DOHH2 (cell line): ENCODE measurements around the gene DENND6B.

ENCODE experiments used
- EZH2phosphoT487 ChIP-seq: fragments of 200-600 bp; sonication (generic); IDR thresholded peaks from 2 replicates; pipeline ENCODE4 v1.6.1; 2017; ENCODE audit warnings: borderline replicate concordance, mild to moderate bottlenecking, antibody characterized with exemption, low read length, moderate library complexity, mixed read lengths
- TF ChIP-seq, protein P1 (sequence below): fragments of 200-600 bp; sonication (generic); IDR thresholded peaks from one replicate; pipeline ENCODE4 v1.5.1; 2014; ENCODE audit warnings: antibody characterized with exemption, mild to moderate bottlenecking, low read depth, low read length; ENCODE audit not compliant: poor library complexity, severe bottlenecking

DNA sequence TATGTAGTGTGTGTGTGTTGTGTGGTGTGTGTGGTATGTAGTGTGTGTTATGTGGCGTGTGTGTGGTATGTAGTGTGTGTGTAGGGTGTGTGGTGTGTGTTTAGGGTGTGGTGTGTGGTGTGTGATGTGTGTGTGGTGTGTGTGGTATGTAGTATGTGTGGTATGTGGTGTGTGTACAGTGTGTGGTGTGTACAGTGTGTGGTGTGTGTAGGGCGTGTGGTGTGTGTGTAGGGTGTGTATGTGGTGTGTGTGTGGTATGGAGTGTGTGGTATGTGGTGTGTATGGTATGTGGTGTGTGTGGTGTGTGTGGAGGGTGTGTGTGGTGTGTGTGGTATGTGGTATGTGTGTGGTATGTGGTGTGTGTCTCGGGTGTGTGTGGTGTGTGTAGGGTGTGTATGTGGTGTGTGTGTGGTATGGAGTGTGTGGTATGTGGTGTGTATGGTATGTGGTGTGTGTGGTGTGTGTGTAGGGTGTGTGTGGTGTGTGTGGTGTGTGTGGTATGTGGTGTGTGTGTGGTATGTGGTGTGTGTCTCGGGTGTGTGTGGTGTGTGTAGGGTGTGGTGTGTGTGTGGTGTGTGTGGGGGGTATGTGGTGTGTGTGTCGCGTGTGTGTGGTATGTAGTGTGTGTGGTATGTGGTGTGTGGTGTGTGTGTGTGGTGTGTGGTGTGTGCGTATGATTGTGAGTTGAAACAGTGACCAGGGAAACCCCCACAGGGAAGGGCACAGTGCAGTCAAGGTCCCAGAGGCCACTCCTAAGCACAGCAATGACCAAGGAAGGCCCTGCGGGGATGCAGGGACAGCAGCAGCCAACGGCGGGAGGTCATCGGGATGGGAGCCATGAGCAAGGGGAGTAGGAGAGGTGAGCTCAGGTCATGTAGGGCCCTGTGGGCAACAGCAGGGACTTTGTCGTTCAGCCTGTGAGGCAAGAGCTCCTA is 13.4 kb upstream of the DENND6B start:
- TF ChIP-seq, protein P1, sequence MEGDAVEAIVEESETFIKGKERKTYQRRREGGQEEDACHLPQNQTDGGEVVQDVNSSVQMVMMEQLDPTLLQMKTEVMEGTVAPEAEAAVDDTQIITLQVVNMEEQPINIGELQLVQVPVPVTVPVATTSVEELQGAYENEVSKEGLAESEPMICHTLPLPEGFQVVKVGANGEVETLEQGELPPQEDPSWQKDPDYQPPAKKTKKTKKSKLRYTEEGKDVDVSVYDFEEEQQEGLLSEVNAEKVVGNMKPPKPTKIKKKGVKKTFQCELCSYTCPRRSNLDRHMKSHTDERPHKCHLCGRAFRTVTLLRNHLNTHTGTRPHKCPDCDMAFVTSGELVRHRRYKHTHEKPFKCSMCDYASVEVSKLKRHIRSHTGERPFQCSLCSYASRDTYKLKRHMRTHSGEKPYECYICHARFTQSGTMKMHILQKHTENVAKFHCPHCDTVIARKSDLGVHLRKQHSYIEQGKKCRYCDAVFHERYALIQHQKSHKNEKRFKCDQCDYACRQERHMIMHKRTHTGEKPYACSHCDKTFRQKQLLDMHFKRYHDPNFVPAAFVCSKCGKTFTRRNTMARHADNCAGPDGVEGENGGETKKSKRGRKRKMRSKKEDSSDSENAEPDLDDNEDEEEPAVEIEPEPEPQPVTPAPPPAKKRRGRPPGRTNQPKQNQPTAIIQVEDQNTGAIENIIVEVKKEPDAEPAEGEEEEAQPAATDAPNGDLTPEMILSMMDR: no peak
- TF ChIP-seq EZH2phosphoT487: no peak
